H1 (cell line): ENCODE data around the gene ARMC7. TPM values are rescaled to one million over a fixed set of nuclear protein-coding genes. Genes with fewer than 3 reads are reported as not detected.

Experiments
- ATF2 ChIP-seq: IDR thresholded peaks from 2 replicates; pipeline ENCODE4 v1.6.1; 2012; ENCODE audit warnings: low read length, inconsistent platforms
- CHD1 ChIP-seq: IDR thresholded peaks from 2 replicates; pipeline ENCODE4 v1.6.1; 2012; ENCODE audit warnings: low read depth, low read length, improper control_type of control experiment
- KDM1A ChIP-seq: fragments of 200-600, 300-600 bp; sonication (generic); IDR thresholded peaks from 2 replicates; pipeline ENCODE4 v1.7.1; 2016; ENCODE audit warnings: mild to moderate bottlenecking, low read length, borderline replicate concordance
- KDM5A ChIP-seq: fragments of 200-600 bp; IDR thresholded peaks from 2 replicates; pipeline ENCODE4 v1.7.1; 2012; ENCODE audit warnings: mild to moderate bottlenecking, low read length, inconsistent platforms, mixed read lengths
- NRF1 ChIP-seq: IDR thresholded peaks from 2 replicates; pipeline ENCODE4 v1.6.1; 2011; ENCODE audit warnings: mild to moderate bottlenecking, low read depth, low read length, improper control_type of control experiment
- POLR2A ChIP-seq, 2 experiments: IDR thresholded peaks; 1 replicate in 1 of 2; 2 replicates in 1 of 2; pipeline ENCODE4 v1.6.1; 2011; ENCODE audit warnings: low read depth in 2 of 2, low read length in 2 of 2, mild to moderate bottlenecking in 2 of 2; ENCODE audit errors: control extremely low read depth in 1 of 2
- RBBP5 ChIP-seq: IDR thresholded peaks from 2 replicates; pipeline ENCODE4 v1.7.1; 2012; ENCODE audit warnings: low read depth, mild to moderate bottlenecking, inconsistent platforms, low read length, moderate library complexity, borderline replicate concordance
- SAP30 ChIP-seq: fragments of 300-600 bp; sonication (generic); IDR thresholded peaks from 2 replicates; pipeline ENCODE4 v1.7.1; 2012; ENCODE audit warnings: low read length, moderate library complexity, mild to moderate bottlenecking, inconsistent platforms; ENCODE audit not compliant: insufficient read depth, insufficient replicate concordance
- SIN3A ChIP-seq, 2 experiments: IDR thresholded peaks in 1 of 2; conservative IDR thresholded peaks in 1 of 2; 2 replicates each; pipeline ENCODE4 v1.6.1; 2011 to 2012; ENCODE audit warnings: low read length in 2 of 2, improper control_type of control experiment in 1 of 2, low read depth in 1 of 2, mild to moderate bottlenecking in 1 of 2
- SP1 ChIP-seq: IDR thresholded peaks from 2 replicates; pipeline ENCODE4 v1.6.1; 2011; ENCODE audit warnings: low read depth, low read length
- polyA plus RNA-seq, 7 experiments: library from polyadenylated mRNA; depleted of rRNA in 3 of 7; stranded (reverse) in 5 of 7; unstranded in 2 of 7; fragments of >200 nt in 5 of 7; fragments of 200-250 nt in 2 of 7; gene quantifications; 1 replicate in 5 of 7; 2 replicates in 1 of 7; 4 replicates in 1 of 7; pipeline versions ENCODE4 v1.2.1 to v1.2.3, GENCODE V29; 2011 to 2013; ENCODE audit warnings: missing spikeins in 2 of 7, mixed read lengths in 2 of 7
- total RNA-seq: library from RNA; stranded (reverse); fragmentation: NEBNext Ultra II Directional; extraction: Animal tissue kit (Norgen Biotek cat#: 25700); gene quantifications from 2 replicates; pipeline ENCODE4 v1.2.1, GENCODE V29; 2021

The ARMC7 gene
- total and polyA plus RNA-seq, 2 of the 8 experiments (the other 6 are each of a cell fraction or from before 2014, with no cell fraction given) = 9.8 to 13.6 TPM

- TF ChIP-seq SP1 (peak; percentile 99), CHD1 (no peak), KDM5A (no peak), NRF1 (no peak), SAP30 (no peak), ATF2 (no peak), RBBP5 (no peak), SIN3A (conservative IDR thresholded peaks at IDR 0.05 in 1 of 2, IDR thresholded peaks at IDR 0.05 in 1 of 2; ENCODE audit: low read depth in 1 of 2, low read length in 2 of 2) (peak; percentile 97 to 99; a peak in 3 of 4 replicates), KDM1A (no peak), POLR2A (IDR thresholded peaks at IDR 0.05; ENCODE audit: control extremely low read depth in 1 of 2, low read depth in 2 of 2, low read length in 2 of 2) (peak; percentile 100)
These were observed 44.7 kb downstream of the ARMC7 start, which contains the start of gene JPT1 (continued) for GRCh38 chr17:75154195-75155106.
